Activated gamma-delta T cell (primary cell): ENCODE results near the gene TTLL7.

Experiments
- DNase-seq: peaks from one replicate; lab custom pipeline; 2025; lab: John Stamatoyannopoulos, UW

The TTLL7 gene

GRCh38 chr1:83864991-83865390 lies 133.9 kb downstream of the TTLL7 start:
- DNase-seq: no peak

- peak; percentile 19 for DNase-seq
These were observed 138.3 kb downstream of the TTLL7 start for GRCh38 chr1:83860490-83861221.

- no peak for DNase-seq
These were observed 141.2 kb downstream of the TTLL7 start for GRCh38 chr1:83857716-83858115.

- DNase-seq: no peak
These were observed 141.8 kb downstream of the TTLL7 start for GRCh38 chr1:83857103-83857502.

- DNase-seq: no peak
These were observed 142.6 kb downstream of the TTLL7 start for GRCh38 chr1:83856381-83856780.

GRCh38 chr1:83854456-83854855 lies 144.5 kb downstream of the TTLL7 start:
- DNase-seq: no peak

GRCh38 chr1:83850834-83851233 lies 148.1 kb downstream of the TTLL7 start:
- DNase-seq: no peak

- no peak for DNase-seq
These were observed 149.5 kb downstream of the TTLL7 start for GRCh38 chr1:83849191-83850061.

- DNase-seq: no peak
These were observed 152.8 kb downstream of the TTLL7 start for GRCh38 chr1:83846138-83846537.

GRCh38 chr1:83845437-83846071 lies 153.4 kb downstream of the TTLL7 start:
- DNase-seq: no peak

GRCh38 chr1:83844546-83844945 lies 154.4 kb downstream of the TTLL7 start:
- DNase-seq: no peak

- DNase-seq: no peak
These were observed 159.3 kb downstream of the TTLL7 start for GRCh38 chr1:83839566-83840173.

- DNase-seq: no peak
These were observed 160.4 kb downstream of the TTLL7 start for GRCh38 chr1:83838573-83838972.

- DNase-seq: no peak
These were observed 162.4 kb downstream of the TTLL7 start for GRCh38 chr1:83836543-83836942.

- DNase-seq: no peak
These were observed 164.2 kb downstream of the TTLL7 start for GRCh38 chr1:83834621-83835264.

GRCh38 chr1:83832194-83832593 lies 166.7 kb downstream of the TTLL7 start:
- no peak for DNase-seq

GRCh38 chr1:83829106-83829505 lies 169.8 kb downstream of the TTLL7 start:
- DNase-seq: no peak

GRCh38 chr1:83828456-83828855 lies 170.5 kb downstream of the TTLL7 start:
- DNase-seq: no peak

- no peak for DNase-seq
These were observed 171.2 kb downstream of the TTLL7 start for GRCh38 chr1:83827741-83828140.

- DNase-seq: no peak
These were observed 176.7 kb downstream of the TTLL7 start for GRCh38 chr1:83822208-83822607.

- no peak for DNase-seq
These were observed 179.5 kb downstream of the TTLL7 start for GRCh38 chr1:83819436-83819835.

- DNase-seq: no peak
These were observed 180.0 kb downstream of the TTLL7 start for GRCh38 chr1:83818916-83819315.
